Kidney epithelial cell (primary cell): ENCODE measurements around the gene PDCD7. TPM values are rescaled to one million over a fixed set of nuclear protein-coding genes. Genes with fewer than 3 reads are reported as not detected.

ENCODE experiments used
- DNase-seq: peaks from one replicate; pipeline ENCODE4 v3.0.0-alpha.2; 2010; ENCODE audit warnings: low read depth
- H3K27me3 ChIP-seq: 2 replicates; pipeline ENCODE4 v1.6.0; 2011; ENCODE audit warnings: low read length; ENCODE audit not compliant: control insufficient read depth, insufficient read depth
- H3K36me3 ChIP-seq: 2 replicates; pipeline ENCODE4 v1.5.1; 2011; ENCODE audit warnings: low read length; ENCODE audit not compliant: control insufficient read depth, insufficient read depth
- H3K4me3 ChIP-seq: 2 replicates; pipeline ENCODE4 v1.5.1; 2011; ENCODE audit warnings: low read depth, mild to moderate bottlenecking, control low read depth, low read length
- CTCF ChIP-seq: IDR thresholded peaks from 2 replicates; pipeline ENCODE4 v1.5.1; 2011; ENCODE audit warnings: mild to moderate bottlenecking, moderate library complexity, low read length, control low read depth, inconsistent platforms; ENCODE audit not compliant: insufficient read depth, poor library complexity, severe bottlenecking
- total RNA-seq: library from RNA; depleted of rRNA; stranded (reverse); fragments of >200 nt; gene quantifications from 2 replicates; pipeline ENCODE4 v1.2.3, GENCODE V29; 2015

PDCD7 gene
- total RNA-seq, 1 donor from 2014 or later = 25.6 TPM

GRCh38 chr15:65086680-65087111 is 46.9 kb downstream of the PDCD7 start:
- no peaks in the 10 kb centered on the region for H3K36me3 ChIP-seq
- TF ChIP-seq CTCF = peak; percentile 10
- DNase-seq = no peak
- peaks cover 31% of the 10 kb centered on the region for H3K27me3 ChIP-seq
- no peak overlapping the region for H3K4me3 ChIP-seq

GRCh38 chr15:65085990-65086679 is 47.5 kb downstream of the PDCD7 start:
- H3K27me3 ChIP-seq = peaks cover 34% of the 10 kb centered on the region
- no peaks in the 10 kb centered on the region for H3K36me3 ChIP-seq
- peak; percentile 65 for TF ChIP-seq CTCF
- DNase-seq = no peak
- no peak overlapping the region for H3K4me3 ChIP-seq

GRCh38 chr15:65085207-65085753 is 48.3 kb downstream of the PDCD7 start:
- TF ChIP-seq CTCF = no peak
- H3K36me3 ChIP-seq = no peaks in the 10 kb centered on the region
- peaks cover 36% of the 10 kb centered on the region for H3K27me3 ChIP-seq
- no peak for DNase-seq
- H3K4me3 ChIP-seq = no peak overlapping the region

GRCh38 chr15:65084500-65085206 is 49.0 kb downstream of the PDCD7 start:
- H3K27me3 ChIP-seq = peaks cover 38% of the 10 kb centered on the region
- no peaks in the 10 kb centered on the region for H3K36me3 ChIP-seq
- no peak for TF ChIP-seq CTCF
- H3K4me3 ChIP-seq = no peak overlapping the region
- DNase-seq = no peak

- H3K4me3 ChIP-seq = no peak overlapping the region
- peak; percentile 47 for TF ChIP-seq CTCF
- H3K27me3 ChIP-seq = peaks cover 49% of the 10 kb centered on the region
- H3K36me3 ChIP-seq = no peaks in the 10 kb centered on the region
- no peak for DNase-seq
Observed at GRCh38 chr15:65083262-65083701, 50.3 kb downstream of the PDCD7 start.
